Mesenchymal stem cell (in vitro differentiated cells and primary cell): ENCODE data around the gene ATF7.

Experiments
- DNase-seq: peaks from one replicate; pipeline ENCODE4 v3.0.0-alpha.2; 2013
- H2AFZ ChIP-seq: one replicate; pipeline ENCODE4 v1.6.1; 2013; ENCODE audit warnings: low read depth, mild to moderate bottlenecking, control low read depth, inconsistent platforms, low read length, moderate library complexity
- H2AK5ac ChIP-seq: 2 replicates; pipeline ENCODE4 v1.6.1; 2013; ENCODE audit warnings: low read length, moderate library complexity, mild to moderate bottlenecking, inconsistent platforms; ENCODE audit not compliant: severe bottlenecking
- H2BK120ac ChIP-seq: one replicate; pipeline ENCODE4 v1.6.1; 2013; ENCODE audit warnings: low read depth, mild to moderate bottlenecking, inconsistent platforms, low read length, moderate library complexity
- H2BK12ac ChIP-seq, 2 experiments: one replicate each; pipeline ENCODE4 v1.6.1; 2013; ENCODE audit warnings: inconsistent platforms in 2 of 2, low read length in 2 of 2, mild to moderate bottlenecking in 2 of 2, moderate library complexity in 2 of 2, control low read depth in 1 of 2
- H2BK15ac ChIP-seq: one replicate; pipeline ENCODE4 v1.6.1; 2013; ENCODE audit warnings: mild to moderate bottlenecking, low read depth, inconsistent platforms; ENCODE audit not compliant: poor library complexity, severe bottlenecking
- H2BK5ac ChIP-seq: 2 replicates; pipeline ENCODE4 v1.6.1; 2013; ENCODE audit warnings: low read depth, mild to moderate bottlenecking, low read length, control low read depth, inconsistent platforms; ENCODE audit not compliant: poor library complexity, severe bottlenecking
- H3K14ac ChIP-seq, 2 experiments: one replicate each; pipeline ENCODE4 v1.6.1; 2013; ENCODE audit warnings: inconsistent platforms in 2 of 2, low read length in 2 of 2, control low read depth in 1 of 2, mild to moderate bottlenecking in 1 of 2, moderate library complexity in 1 of 2
- H3K18ac ChIP-seq, 2 experiments: one replicate each; pipeline ENCODE4 v1.6.1; 2013; ENCODE audit warnings: inconsistent platforms in 2 of 2, low read length in 2 of 2, control low read depth in 1 of 2, low read depth in 1 of 2, mild to moderate bottlenecking in 1 of 2
- H3K23ac ChIP-seq, 2 experiments: one replicate each; pipeline ENCODE4 v1.6.1; 2013; ENCODE audit warnings: inconsistent platforms in 2 of 2, low read length in 2 of 2, mild to moderate bottlenecking in 2 of 2, moderate library complexity in 2 of 2, control low read depth in 1 of 2
- H3K27ac ChIP-seq: 2 replicates; pipeline ENCODE4 v1.5.1; 2013; ENCODE audit warnings: mild to moderate bottlenecking, moderate library complexity, low read length, control low read depth, inconsistent platforms; ENCODE audit not compliant: poor library complexity, severe bottlenecking
- H3K27me3 ChIP-seq, 2 experiments: 2 replicates each; pipeline versions ENCODE4 v1.6.1 to v1.7.0; 2013; ENCODE audit warnings: low read length in 2 of 2, mild to moderate bottlenecking in 2 of 2, moderate library complexity in 2 of 2, control low read depth in 1 of 2, inconsistent platforms in 1 of 2; ENCODE audit not compliant: control insufficient read depth in 1 of 2, insufficient read depth in 1 of 2
- H3K36me3 ChIP-seq, 2 experiments: 2 replicates each; pipeline versions ENCODE4 v1.6.1 to v1.7.0; 2013; ENCODE audit warnings: low read length in 2 of 2, control low read depth in 1 of 2, inconsistent platforms in 1 of 2, low read depth in 1 of 2, mild to moderate bottlenecking in 1 of 2; ENCODE audit not compliant: insufficient read depth in 2 of 2, control insufficient read depth in 1 of 2
- H3K4ac ChIP-seq, 2 experiments: one replicate each; pipeline ENCODE4 v1.6.1; 2013; ENCODE audit warnings: inconsistent platforms in 2 of 2, low read length in 2 of 2, mild to moderate bottlenecking in 2 of 2, moderate library complexity in 2 of 2, control low read depth in 1 of 2, low read depth in 1 of 2
- H3K4me1 ChIP-seq: 2 replicates; pipeline ENCODE4 v1.6.1; 2013; ENCODE audit warnings: low read depth, low read length, control low read depth; ENCODE audit not compliant: control insufficient read depth, insufficient read depth
- H3K4me2 ChIP-seq: 2 replicates; pipeline ENCODE4 v1.6.1; 2013; ENCODE audit warnings: low read length, mild to moderate bottlenecking, inconsistent platforms; ENCODE audit not compliant: poor library complexity, severe bottlenecking
- H3K4me3 ChIP-seq, 2 experiments: 2 replicates each; pipeline versions ENCODE4 v1.5.1 to v1.7.0; 2013; ENCODE audit warnings: low read length in 2 of 2, mild to moderate bottlenecking in 2 of 2, control low read depth in 1 of 2, low read depth in 1 of 2; ENCODE audit not compliant: insufficient read depth in 1 of 2
- H3K79me1 ChIP-seq: replicated peaks from 2 replicates; pipeline ENCODE4 v1.6.1; 2013; ENCODE audit warnings: mild to moderate bottlenecking, control low read depth, low read length, inconsistent platforms; ENCODE audit not compliant: poor library complexity, severe bottlenecking
- H3K9ac ChIP-seq: 2 replicates; pipeline ENCODE4 v1.7.0; 2013; ENCODE audit warnings: mild to moderate bottlenecking, low read length, moderate library complexity
- H3K9me3 ChIP-seq: 2 replicates; pipeline ENCODE4 v1.7.0; 2013; ENCODE audit warnings: mild to moderate bottlenecking, low read length; ENCODE audit not compliant: control insufficient read depth
- H4K8ac ChIP-seq: one replicate; pipeline ENCODE4 v1.6.1; 2013; ENCODE audit warnings: inconsistent platforms, mild to moderate bottlenecking, low read length, moderate library complexity
- H4K91ac ChIP-seq: one replicate; pipeline ENCODE4 v1.6.1; 2013; ENCODE audit warnings: mild to moderate bottlenecking, low read length, inconsistent platforms
- WGBS: methylation state at CpG from one replicate; pipeline ENCODE4 v1.1.7; 2013; ENCODE audit warnings: mixed read lengths; 5-methylcytosine and 5-hydroxymethylcytosine counted together

The ATF7 gene

DNA sequence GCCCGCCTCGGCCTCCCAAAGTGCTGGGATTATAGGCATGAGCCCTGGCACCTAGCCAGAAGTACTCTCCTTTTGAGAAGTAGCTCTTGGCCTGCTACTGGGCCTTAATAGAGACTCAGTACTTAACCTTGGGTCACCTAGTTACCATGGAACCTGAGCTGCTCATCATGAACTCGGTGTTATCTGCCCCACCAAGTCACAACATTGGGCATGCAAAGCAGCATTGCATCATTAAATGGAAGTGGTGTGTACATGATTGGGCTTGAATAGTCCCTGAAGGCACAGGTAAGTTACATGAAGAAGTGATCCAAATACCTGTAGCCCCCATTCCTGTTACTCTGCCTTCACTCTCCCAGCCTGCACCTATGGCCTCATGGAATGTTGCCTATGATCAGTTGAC, 18.0 kb upstream of the ATF7 start:
- no peak for DNase-seq
- Histone ChIP-seq H3K9me3 (no peaks in the 10 kb centered on the region), H2BK120ac (no peak overlapping the region), H3K27ac (no peak overlapping the region), H2BK5ac (no peak overlapping the region), H3K4me3 (no peak overlapping the region), H2BK15ac (no peak overlapping the region), H3K36me3 (no peaks in the 10 kb centered on the region), H3K14ac (no peak overlapping the region), H4K91ac (no peak overlapping the region), H2AFZ (no peak overlapping the region), H4K8ac (no peak overlapping the region), H3K18ac (no peak overlapping the region), H3K23ac (no peak overlapping the region), H2BK12ac (no peak overlapping the region), H3K79me1 (no peaks in the 10 kb centered on the region), H3K4me2 (no peak overlapping the region), H3K4ac (no peak overlapping the region), H3K9ac (no peak overlapping the region), H3K27me3 (no peaks in the 10 kb centered on the region), H3K4me1 (no peaks in the 10 kb centered on the region), H2AK5ac (no peak overlapping the region)
- 86% methylated on average over 3 of the region's 3 CpGs for WGBS

DNA sequence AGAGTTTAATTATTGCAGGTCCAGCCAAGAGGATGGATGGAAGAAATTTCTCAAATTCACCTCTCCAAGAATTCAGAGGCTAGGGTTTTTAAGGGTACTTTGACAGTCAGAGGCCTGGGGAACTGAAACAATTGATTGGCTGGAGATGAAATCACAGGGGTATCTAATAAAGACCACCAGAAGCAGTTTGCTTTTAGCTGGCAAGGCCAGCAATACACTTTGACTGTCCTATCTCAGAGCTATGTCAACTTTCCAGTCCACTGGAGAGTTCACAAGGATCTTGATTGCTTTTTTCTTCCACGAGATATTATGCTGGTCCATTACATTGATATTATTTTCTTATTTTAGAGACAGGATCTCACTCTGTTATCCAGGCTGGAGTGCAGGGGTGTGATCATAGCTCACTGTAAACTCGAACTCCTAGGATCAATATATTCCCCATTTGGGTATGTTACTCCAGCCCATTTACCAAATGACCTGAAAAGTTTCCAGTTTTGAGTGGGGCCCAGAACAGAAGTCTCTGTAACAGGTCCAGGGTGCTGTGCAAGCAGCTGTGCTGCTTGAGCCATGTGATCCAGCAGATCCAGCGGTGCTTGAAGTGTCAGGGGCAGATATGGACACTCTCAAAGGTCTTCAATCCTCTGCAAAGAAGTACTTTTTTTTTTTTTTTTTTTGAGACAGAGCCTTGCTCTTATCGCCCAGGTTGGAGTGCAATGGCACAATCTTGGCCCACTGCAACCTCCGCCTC, 17.2 kb upstream of the ATF7 start:
- Histone ChIP-seq H2BK120ac (no peak overlapping the region), H4K8ac (no peak overlapping the region), H3K36me3 (no peaks in the 10 kb centered on the region), H3K4me3 (no peak overlapping the region), H2AFZ (no peak overlapping the region), H3K14ac (no peak overlapping the region), H4K91ac (no peak overlapping the region), H2BK12ac (no peak overlapping the region), H3K9ac (no peak overlapping the region), H3K23ac (no peak overlapping the region), H3K79me1 (no peaks in the 10 kb centered on the region), H2BK5ac (no peak overlapping the region), H3K27ac (no peak overlapping the region), H2AK5ac (no peak overlapping the region), H3K9me3 (no peaks in the 10 kb centered on the region), H3K4me1 (no peaks in the 10 kb centered on the region), H2BK15ac (no peak overlapping the region), H3K4ac (no peak overlapping the region), H3K18ac (no peak overlapping the region), H3K27me3 (no peaks in the 10 kb centered on the region), H3K4me2 (no peak overlapping the region)
- 81% methylated on average over 4 of the region's 5 CpGs for WGBS
- no peak for DNase-seq

DNA sequence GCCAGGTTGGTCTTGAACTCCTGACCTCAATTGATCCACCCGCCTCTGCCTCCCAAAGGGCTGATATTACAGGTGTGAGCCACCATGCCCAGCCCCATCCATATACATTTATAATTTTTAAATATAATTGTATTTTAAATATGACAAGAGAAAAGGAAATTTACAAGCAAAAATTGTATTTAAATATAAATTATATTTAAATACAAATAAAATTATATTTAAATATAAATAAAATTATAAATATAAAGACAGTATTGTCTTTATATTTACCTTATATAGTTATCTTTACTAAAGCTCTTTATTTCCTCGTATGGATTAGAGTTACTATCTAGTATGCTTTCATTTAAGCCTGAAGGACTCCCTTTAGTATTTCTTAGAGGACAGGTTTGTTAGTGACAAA, 11.9 kb upstream of the ATF7 start:
- Histone ChIP-seq H3K27ac (no peak overlapping the region), H2AFZ (no peak overlapping the region), H3K36me3 (no peaks in the 10 kb centered on the region), H3K4me1 (no peaks in the 10 kb centered on the region), H4K91ac (no peak overlapping the region), H2BK12ac (no peak overlapping the region), H2BK120ac (no peak overlapping the region), H2BK5ac (no peak overlapping the region), H3K79me1 (no peaks in the 10 kb centered on the region), H3K4me2 (no peak overlapping the region), H3K4ac (no peak overlapping the region), H3K18ac (no peak overlapping the region), H3K9me3 (no peaks in the 10 kb centered on the region), H2AK5ac (no peak overlapping the region), H3K23ac (no peak overlapping the region), H2BK15ac (no peak overlapping the region), H3K27me3 (no peaks in the 10 kb centered on the region), H4K8ac (no peak overlapping the region), H3K9ac (no peak overlapping the region), H3K4me3 (no peak overlapping the region), H3K14ac (no peak overlapping the region)
- no CpG with 5 or more reads among the region's 2 CpGs for WGBS
- DNase-seq = no peak

GRCh38 chr12:53636641-53637040, 10.5 kb upstream of the ATF7 start:
- no peak overlapping the region for H3K14ac ChIP-seq
- no peak overlapping the region for H3K4me3 ChIP-seq
- H2AFZ ChIP-seq = no peak overlapping the region
- no peak overlapping the region for H3K9ac ChIP-seq
- H3K27ac ChIP-seq = no peak overlapping the region
- no peak overlapping the region for H4K91ac ChIP-seq
- no peaks in the 10 kb centered on the region for H3K79me1 ChIP-seq
- no peak overlapping the region for H3K4me2 ChIP-seq
- H4K8ac ChIP-seq = no peak overlapping the region
- no peak overlapping the region for H3K18ac ChIP-seq
- no peaks in the 10 kb centered on the region for H3K36me3 ChIP-seq
- no peak overlapping the region for H2BK5ac ChIP-seq
- H3K4ac ChIP-seq = no peak overlapping the region
- no peak overlapping the region for H2AK5ac ChIP-seq
- no peak overlapping the region for H2BK15ac ChIP-seq
- H2BK120ac ChIP-seq = no peak overlapping the region
- H3K23ac ChIP-seq = no peak overlapping the region
- no peak for DNase-seq
- H3K4me1 ChIP-seq = no peaks in the 10 kb centered on the region
- H3K9me3 ChIP-seq = no peaks in the 10 kb centered on the region
- H2BK12ac ChIP-seq = no peak overlapping the region
- H3K27me3 ChIP-seq = no peaks in the 10 kb centered on the region
- WGBS = 80% methylated on average over 1 of the region's 2 CpGs
